Epithelial cell of esophagus (primary cell): ENCODE data around the gene ZNF774.
"Not testable (repeated sequence)": the region's sequence is repeated elsewhere in the genome, so short reads cannot be mapped to it uniquely, and the experiment has no call there.

Experiments
- DNase-seq: peaks from one replicate; pipeline ENCODE4 v3.0.0; 2010; ENCODE audit warnings: low read depth
- H3K4me3 ChIP-seq: 2 replicates; pipeline ENCODE4 v1.5.1; 2011; ENCODE audit warnings: mild to moderate bottlenecking, low read length, control low read depth
- TF ChIP-seq, protein P1 (sequence below): IDR thresholded peaks from 2 replicates; pipeline ENCODE4 v1.5.1; 2011; ENCODE audit warnings: low read depth, mild to moderate bottlenecking, low read length, control low read depth, inconsistent platforms; ENCODE audit not compliant: insufficient read depth; ENCODE audit errors: missing control alignments

The ZNF774 gene

DNA sequence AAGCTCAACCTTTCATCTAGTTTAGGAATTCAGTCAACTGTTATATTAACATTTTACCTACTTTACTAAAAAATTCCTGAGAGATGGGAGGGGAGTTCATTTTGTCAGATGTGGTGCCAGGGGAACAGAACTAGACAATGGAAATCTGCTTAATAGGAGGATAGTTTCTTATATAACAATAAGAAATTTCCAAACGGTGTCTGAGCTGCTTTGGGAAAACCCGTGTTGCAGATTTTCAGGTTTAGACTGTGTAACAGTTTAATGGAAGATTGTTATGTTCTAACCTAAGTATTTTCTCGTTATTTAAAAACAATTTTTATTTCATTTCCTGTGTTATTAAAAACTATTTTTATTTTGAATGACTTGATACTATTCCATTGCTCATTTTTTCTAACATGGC is 55.3 kb downstream of the ZNF774 start:
- no peak for DNase-seq
- no peak overlapping the region for H3K4me3 ChIP-seq
- TF ChIP-seq, protein P1, sequence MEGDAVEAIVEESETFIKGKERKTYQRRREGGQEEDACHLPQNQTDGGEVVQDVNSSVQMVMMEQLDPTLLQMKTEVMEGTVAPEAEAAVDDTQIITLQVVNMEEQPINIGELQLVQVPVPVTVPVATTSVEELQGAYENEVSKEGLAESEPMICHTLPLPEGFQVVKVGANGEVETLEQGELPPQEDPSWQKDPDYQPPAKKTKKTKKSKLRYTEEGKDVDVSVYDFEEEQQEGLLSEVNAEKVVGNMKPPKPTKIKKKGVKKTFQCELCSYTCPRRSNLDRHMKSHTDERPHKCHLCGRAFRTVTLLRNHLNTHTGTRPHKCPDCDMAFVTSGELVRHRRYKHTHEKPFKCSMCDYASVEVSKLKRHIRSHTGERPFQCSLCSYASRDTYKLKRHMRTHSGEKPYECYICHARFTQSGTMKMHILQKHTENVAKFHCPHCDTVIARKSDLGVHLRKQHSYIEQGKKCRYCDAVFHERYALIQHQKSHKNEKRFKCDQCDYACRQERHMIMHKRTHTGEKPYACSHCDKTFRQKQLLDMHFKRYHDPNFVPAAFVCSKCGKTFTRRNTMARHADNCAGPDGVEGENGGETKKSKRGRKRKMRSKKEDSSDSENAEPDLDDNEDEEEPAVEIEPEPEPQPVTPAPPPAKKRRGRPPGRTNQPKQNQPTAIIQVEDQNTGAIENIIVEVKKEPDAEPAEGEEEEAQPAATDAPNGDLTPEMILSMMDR = no peak

DNA sequence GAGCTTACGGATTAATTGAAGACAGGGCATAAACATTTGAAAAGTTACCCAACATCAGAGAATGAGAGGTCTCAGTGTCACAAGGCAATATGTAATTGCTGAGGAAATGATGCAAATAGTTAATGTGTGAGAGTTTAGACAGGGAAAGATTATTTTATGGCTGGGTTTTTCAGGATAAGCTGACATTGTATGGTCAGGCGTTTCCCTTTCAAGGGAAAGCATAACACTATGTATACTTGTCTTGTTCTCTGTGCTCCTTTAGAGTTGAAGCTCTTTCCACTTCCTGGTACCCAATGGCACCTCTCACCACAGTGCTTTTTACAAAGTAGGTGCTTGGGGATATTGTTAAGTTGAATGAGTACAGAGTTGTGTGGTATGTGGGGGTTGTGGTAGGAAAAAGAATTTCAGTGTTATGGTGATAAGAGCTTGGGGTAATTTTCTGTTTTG is 55.8 kb downstream of the ZNF774 start:
- TF ChIP-seq, protein P1 = no peak
- H3K4me3 ChIP-seq = no peak overlapping the region

DNA sequence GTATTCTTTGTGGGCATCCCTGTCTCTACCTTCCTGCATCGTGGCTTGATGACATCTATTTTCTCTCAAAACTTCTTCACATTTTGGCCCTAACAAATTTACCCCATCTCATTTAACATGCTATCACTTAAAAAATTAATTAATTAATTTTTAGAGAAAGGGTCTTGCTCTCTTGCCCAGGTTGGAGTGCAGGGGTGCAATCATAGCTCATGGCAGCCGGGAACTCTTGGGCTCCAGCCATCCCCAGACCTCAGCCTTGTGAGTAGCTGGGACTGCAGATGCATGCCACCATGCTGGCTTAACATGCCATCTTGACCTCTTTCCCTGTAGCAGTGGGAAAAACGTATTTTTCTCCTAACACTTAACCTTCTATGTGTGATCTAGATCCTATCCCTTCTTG is 56.6 kb downstream of the ZNF774 start:
- TF ChIP-seq, protein P1 = no peak
- H3K4me3 ChIP-seq = no peak overlapping the region
- no peak for DNase-seq

More for the DNA sequence above, 55.8 kb downstream of the ZNF774 start:
- DNase-seq = no peak

DNA sequence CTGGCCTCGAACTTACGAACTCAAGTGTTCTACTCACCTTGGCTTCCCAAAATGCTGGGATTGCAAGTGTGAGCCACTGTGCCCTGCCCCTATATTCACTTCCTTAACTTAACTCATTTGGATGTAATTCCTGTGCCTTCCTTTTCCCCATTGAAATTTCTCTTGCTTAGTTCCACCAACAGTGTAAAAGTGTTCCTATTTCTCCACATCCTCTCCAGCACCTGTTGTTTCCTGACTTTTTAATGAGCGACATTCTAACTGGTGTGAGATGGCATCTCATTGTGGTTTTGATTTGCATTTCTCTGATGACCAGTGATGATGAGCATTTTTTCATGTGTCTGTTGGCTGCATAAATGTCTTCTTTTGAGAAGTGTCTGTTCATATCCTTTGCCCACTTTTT is 57.5 kb downstream of the ZNF774 start:
- not testable (repeated sequence) for DNase-seq, H3K4me3 ChIP-seq

DNA sequence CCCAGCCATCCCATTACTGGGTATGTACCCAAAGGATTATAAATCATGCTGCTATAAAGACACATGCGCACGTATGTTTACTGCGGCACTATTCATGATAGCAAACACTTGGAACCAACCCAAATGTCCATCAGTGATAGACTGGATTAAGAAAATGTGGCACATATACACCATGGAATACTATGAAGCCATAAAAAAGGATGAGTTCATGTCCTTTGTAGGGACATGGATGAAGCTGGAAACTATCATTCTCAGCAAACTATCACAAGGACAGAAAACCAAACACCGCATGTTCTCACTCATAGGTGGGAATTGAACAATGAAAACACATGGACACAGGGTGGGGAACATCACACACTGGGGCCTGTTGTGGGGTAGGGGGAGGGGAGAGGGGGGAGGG is 58.2 kb downstream of the ZNF774 start:
- not testable (repeated sequence) for DNase-seq, H3K4me3 ChIP-seq

DNA sequence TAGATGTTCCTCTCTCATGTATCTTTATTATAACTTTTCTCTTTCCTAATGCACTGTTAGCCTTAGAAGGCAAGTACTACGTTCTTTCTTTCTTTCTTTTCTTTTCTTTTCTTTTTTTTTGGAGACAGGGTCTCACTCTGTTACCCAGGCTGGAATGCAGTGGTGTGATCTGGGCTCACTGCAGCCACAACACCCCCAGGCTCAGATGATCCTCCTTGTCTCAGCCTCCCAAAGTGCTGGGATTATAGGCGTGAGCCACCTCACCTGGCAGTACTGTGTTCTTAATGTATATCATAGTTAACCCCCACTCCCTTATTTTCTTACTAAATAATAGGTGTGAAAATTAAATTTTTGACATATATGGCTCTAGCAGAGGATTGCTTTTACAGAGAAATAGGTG is 59.1 kb downstream of the ZNF774 start:
- TF ChIP-seq, protein P1 = no peak
- H3K4me3 ChIP-seq = no peak overlapping the region
- no peak for DNase-seq
